Activated CD4-positive, alpha-beta T cell treated with anti-CD3 and anti-CD28 coated beads, Interleukin-2, Interleukin-6, amounts not matched to agents 100 ng/mL and 50 ng/mL, durations not matched to agents 16 hours and 8 hours (primary cell): ENCODE data around the gene ASB6.

Experiments
- DNase-seq: peaks from one replicate; pipeline ENCODE4 v3.0.0-alpha.2; 2020

The ASB6 gene

DNA sequence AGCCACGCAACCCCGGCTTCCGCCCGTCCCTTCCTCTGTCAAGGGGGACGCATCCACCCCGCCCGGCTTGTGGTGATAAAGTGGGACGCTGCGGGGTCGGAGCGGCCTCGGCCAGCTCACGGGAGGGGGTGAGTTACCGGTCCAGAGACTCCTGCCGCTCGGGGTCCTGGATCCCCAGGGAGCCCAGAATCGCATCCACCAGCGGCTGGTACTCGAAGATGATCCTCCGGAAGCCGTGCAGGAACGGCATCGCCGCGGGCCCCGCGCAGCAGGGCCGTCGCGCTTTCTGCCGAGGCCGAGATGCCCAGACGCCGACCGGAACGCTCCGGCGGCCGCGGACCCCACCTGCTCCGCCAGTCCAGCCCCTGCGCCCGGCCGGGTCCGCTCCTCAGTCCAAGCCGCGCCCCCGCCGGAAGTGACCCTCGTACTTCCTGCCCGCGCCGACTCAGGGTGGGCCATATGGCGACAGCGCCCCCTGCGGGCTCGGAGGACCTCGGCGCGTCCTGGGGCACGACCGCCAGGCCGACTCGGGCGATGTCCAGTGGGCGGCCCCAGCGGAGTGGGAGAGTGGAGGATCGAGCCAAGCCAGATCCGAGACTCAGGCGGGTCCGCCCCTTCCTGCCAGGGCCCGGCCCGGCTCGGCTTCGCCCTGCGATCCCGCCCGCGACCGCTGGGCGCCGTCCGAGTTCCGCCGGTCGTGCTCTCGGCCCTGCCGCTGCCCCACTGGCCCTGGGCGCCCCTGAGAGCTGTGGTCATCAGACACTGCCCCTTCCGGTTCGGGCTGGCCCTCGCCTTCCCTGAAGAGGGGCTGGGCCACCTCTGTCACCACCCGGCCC is at the start of gene ASB6:
ASB6 (minus strand) TSS at position 402 of the 836 bp plus-strand sequence; CDS start at position 250, 152 bp downstream.
- peak; percentile 97 for DNase-seq

DNA sequence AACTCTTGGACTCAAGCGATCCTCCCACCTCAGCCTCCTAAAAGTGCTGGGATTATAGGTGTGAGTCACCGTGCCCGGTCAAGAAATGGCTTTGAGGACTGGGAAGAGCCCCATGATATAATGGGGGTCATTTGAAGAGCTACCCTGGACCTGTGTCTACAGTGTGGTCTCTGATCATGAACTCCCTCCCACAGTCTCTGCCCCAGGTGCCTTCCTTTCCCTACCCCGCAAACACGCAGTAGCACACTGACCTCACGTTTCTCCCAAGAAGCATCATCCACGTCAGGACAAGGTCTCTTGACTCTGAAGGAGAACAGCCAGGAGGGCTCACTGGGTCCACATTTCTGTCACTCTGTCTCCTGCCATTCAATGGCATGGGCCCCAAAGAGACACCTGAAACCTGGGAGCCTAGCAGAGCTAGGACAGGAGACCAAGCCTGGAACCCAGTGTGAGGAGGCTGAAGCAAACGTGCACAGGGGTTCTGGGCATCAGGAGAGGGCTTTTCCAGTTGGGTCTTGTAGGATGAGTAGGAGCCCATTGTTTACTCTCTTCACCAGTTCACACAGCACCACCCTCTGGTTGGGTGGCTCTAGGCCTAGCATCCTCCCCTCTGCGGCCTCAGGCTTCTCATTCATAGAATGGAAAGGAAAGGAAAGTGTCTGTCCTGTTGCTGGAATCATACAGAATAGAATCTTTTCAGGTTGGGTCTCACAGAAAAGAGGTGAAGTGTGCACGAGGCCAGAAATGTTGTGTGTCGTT is 46.5 kb upstream of the ASB6 start:
- DNase-seq: no peak

- no peak for DNase-seq
Observed at GRCh38 chr9:129687391-129687790, 45.4 kb upstream of the ASB6 start.

DNA sequence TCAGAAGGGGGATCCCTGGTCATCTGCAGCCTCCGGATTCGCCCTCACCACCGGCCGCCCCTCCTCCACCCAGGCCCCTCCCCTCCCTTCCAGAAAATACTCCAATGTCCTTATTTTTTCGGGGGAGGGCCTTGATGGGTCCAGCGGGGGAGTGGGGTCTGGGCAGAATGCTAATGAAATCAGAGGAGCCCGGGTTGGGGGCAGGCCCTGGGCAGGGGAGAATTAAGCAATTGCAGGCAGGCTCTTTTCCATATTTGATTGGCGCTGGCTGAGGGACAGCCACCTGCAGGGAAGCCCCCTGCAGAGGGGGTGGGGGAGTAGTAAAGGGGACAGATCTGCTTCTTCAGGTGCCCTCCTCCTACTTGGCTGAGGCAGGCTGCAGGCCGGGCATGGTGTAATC is 44.8 kb upstream of the ASB6 start:
- no peak for DNase-seq

GRCh38 chr9:129685933-129686259 is 43.9 kb upstream of the ASB6 start:
- no peak for DNase-seq

- DNase-seq: no peak
Observed at GRCh38 chr9:129685220-129685932, 43.4 kb upstream of the ASB6 start.

- no peak for DNase-seq
Observed at GRCh38 chr9:129682381-129682780, 40.4 kb upstream of the ASB6 start.

DNA sequence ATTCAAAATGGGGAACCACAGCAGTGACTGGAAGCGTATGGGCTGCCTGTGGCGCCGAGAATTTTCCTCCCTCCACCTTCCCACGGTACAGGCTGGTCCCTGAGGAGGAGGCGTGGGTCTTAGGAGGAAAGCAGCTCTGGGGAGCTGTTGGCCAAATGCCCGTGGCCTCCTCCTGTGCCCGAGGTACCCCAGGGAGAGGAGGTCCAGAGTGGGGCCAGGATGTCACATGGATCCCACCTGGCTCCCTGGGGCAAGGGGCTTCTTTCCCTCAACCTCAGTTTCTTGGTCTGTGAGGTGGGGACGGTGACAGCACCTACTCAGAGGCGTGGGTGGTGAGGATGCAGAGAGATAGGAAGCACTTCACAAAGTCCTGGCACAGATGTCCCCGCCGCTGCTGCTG is 40.0 kb upstream of the ASB6 start:
- DNase-seq: no peak

GRCh38 chr9:129679537-129679936 is 37.6 kb upstream of the ASB6 start:
- DNase-seq: no peak

- DNase-seq: no peak
Observed at GRCh38 chr9:129678844-129679243, 36.9 kb upstream of the ASB6 start.

GRCh38 chr9:129677456-129677855 is 35.5 kb upstream of the ASB6 start:
- DNase-seq: no peak

- DNase-seq: no peak
Observed at GRCh38 chr9:129676975-129677374, 35.0 kb upstream of the ASB6 start.

GRCh38 chr9:129676287-129676686 is 34.3 kb upstream of the ASB6 start:
- no peak for DNase-seq

- no peak for DNase-seq
Observed at GRCh38 chr9:129675620-129676019, 33.7 kb upstream of the ASB6 start.

DNA sequence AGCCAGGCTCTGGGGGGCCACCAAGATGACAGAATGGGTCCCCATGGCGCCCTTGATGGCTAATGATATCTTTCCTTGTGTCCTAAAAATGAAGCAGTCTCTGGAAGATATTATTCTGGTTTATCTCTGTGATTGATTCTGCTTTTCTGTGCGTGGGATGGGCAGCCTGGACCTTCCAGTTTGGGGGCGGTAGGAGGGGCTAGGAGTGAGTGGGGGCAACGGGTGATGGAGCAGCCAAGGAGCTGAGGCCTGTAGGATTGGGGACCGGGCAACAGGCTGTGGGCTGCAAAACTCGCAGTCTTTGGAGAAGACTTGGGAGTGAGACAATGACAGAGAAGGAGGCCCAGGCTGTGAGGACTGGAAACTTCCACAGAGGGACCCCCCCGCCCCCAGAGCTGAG is 32.3 kb upstream of the ASB6 start:
- DNase-seq: no peak

GRCh38 chr9:129673602-129674001 is 31.7 kb upstream of the ASB6 start:
- no peak for DNase-seq

DNA sequence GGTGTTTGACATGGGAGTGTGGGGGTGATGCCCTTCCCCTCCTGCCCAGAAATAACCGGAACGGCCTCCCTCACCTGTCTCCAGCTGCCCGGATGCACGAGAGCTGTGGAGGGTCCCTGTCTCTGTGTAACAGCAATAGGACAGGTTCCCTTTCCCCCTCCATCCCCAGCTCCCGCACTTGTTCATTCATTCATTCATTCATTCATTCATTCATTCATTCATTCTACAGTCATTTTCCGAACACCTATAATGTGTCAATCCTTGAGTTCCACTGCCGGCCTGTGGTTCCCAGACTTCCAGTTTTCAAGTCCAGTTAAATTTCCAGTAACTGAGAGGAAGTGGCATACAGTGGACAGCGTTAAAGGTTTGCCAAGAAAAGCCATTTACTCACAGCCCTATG is 30.8 kb upstream of the ASB6 start:
- no peak for DNase-seq

DNA sequence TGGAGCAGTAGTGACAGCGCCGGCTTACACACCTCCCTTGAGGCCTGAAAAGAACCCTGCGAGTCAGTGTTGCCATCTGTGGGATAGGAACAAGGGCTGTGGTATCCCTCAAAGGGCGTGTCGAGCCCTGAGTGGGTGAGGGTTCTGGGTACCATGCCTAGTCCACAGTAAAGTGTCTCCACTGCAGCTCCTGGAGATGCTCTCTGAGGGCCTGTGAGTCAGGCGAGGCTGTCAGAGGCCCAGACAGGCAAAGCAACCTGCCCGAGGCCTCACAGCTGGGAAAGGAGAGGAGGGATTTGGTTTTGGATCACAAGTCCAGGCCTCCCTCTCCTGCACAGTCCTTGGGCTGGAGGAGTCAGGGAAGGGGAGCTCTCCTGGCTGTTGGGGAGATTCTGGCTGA is 29.6 kb upstream of the ASB6 start:
- DNase-seq: peak; percentile 10

GRCh38 chr9:129671065-129671464 is 29.1 kb upstream of the ASB6 start:
- no peak for DNase-seq

DNA sequence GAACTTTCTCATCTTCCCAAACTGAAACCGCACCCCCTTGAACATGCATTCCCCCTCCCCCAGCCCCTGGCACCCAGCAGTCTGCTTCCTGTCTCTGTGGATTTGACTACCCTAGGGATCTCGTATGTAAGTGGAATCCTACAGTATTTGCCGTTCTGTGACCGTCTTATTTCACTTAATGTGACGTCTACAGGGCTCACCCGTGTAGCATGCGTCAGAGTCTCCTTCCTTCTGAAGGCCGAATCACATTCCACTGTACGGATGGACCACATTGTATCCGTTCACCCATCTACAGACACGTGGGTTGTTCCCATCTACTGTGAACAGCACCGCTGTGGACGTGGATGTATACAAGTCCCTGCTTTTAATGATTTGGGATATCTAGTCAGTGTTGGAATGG is 28.0 kb upstream of the ASB6 start:
- DNase-seq: no peak

GRCh38 chr9:129669141-129669718 is 27.3 kb upstream of the ASB6 start:
- DNase-seq: no peak

DNA sequence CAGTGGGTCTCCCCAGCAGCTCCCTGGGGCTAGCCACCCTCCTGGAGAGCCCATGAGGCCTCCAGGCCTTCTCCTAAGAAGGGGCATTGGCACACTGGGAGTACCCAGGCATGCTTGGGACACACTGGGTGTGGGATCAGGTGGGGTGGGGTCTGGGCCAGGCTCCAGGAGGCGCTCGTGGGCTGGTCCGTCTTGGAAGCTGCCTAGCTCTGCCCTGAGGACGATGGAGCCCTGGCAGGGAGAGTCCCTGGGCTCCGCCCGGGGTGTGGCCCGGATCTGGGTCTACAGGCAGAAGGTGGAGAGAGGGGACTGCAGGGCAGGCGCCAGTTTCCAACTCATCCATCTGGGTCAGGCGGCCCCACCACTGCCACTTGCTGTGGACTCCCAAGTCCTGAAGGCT is 25.9 kb upstream of the ASB6 start:
- no peak for DNase-seq

GRCh38 chr9:129667378-129667777 is 25.4 kb upstream of the ASB6 start:
- no peak for DNase-seq
